GM06990 (cell line): ENCODE measurements around the gene MOB3A.

Experiments
- DNase-seq: peaks from one replicate; pipeline ENCODE4 v3.0.0-alpha.2; 2011; ENCODE audit not compliant: insufficient read length; ENCODE audit errors: extremely low read depth
- H3K27me3 ChIP-seq: replicated peaks from 2 replicates; pipeline ENCODE4 v1.6.0; 2011; ENCODE audit warnings: low read length; ENCODE audit not compliant: control insufficient read depth, insufficient read depth
- H3K36me3 ChIP-seq: 2 replicates; pipeline ENCODE4 v1.5.1; 2011; ENCODE audit warnings: low read length; ENCODE audit not compliant: control insufficient read depth, insufficient read depth
- H3K4me3 ChIP-seq: replicated peaks from 2 replicates; pipeline ENCODE4 v1.5.1; 2011; ENCODE audit warnings: low read depth, mild to moderate bottlenecking, control low read depth, low read length
- CTCF ChIP-seq: IDR thresholded peaks from 2 replicates; pipeline ENCODE4 v1.5.1; 2011; ENCODE audit warnings: low read length, control low read depth, mild to moderate bottlenecking, inconsistent platforms; ENCODE audit not compliant: insufficient read depth, poor library complexity, severe bottlenecking

The MOB3A gene

GRCh38 chr19:2079076-2079864 lies 16.9 kb downstream of the MOB3A start:
- no peak for DNase-seq
- no peak for TF ChIP-seq CTCF
- Histone ChIP-seq H3K4me3 (peak overlapping the region; percentile 94), H3K36me3 (peaks cover 64% of the 10 kb centered on the region), H3K27me3 (no peaks in the 10 kb centered on the region)

GRCh38 chr19:2077833-2078619 lies 18.1 kb downstream of the MOB3A start:
- no peak overlapping the region for H3K4me3 ChIP-seq
- DNase-seq: no peak
- peaks cover 62% of the 10 kb centered on the region for H3K36me3 ChIP-seq
- no peak for TF ChIP-seq CTCF
- H3K27me3 ChIP-seq: no peaks in the 10 kb centered on the region

DNA sequence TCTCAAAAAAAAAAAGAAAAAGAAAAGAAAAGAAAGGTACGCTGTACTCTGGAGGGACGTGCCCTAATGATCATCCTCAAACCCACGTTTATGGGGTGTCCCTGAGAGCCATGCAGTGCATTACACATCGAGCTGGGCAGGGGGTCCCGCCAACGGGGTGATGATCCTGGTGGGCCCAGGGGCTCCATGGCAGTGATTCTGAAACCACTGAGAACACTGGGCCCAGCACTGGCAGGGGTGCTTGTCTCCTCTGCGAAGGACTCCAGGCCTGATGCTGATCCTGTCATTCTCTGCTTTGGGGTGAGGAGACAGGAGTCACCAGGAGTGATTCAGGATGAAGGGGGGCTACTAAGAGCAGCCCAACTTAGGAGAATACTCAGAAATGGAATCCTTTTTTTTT lies 18.7 kb downstream of the MOB3A start:
- Histone ChIP-seq H3K4me3 (no peak overlapping the region), H3K27me3 (no peaks in the 10 kb centered on the region), H3K36me3 (peaks cover 65% of the 10 kb centered on the region)
- no peak for TF ChIP-seq CTCF
- no peak for DNase-seq

DNA sequence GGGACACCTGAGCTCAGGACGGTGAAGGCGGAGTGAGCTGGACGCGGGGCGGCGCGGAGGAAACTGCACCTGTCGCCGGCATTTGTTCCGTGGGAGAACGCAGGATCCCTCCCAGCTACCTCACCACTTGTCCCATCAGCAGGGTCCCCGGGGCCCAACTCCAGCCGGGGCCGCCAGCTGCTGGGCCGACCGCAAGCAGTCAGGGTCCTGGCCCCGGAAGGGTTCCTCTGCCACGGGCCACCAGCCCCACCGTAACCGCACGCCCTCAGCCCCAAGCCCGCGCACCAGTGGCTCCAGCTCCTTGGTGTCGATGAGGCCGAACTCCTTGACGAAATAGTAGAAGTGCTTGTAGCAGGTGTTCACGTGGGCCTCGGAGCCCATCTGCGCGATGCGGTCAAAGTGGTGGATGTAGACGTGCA lies 19.6 kb downstream of the MOB3A start:
- DNase-seq: peak; percentile 24
- no peaks in the 10 kb centered on the region for H3K27me3 ChIP-seq
- peaks cover 62% of the 10 kb centered on the region for H3K36me3 ChIP-seq
- TF ChIP-seq CTCF: no peak
- H3K4me3 ChIP-seq: no peak overlapping the region

- H3K4me3 ChIP-seq: no peak overlapping the region
- TF ChIP-seq CTCF: no peak
- no peak for DNase-seq
- H3K36me3 ChIP-seq: peaks cover 44% of the 10 kb centered on the region
- H3K27me3 ChIP-seq: no peaks in the 10 kb centered on the region
Observed at GRCh38 chr19:2072757-2073551, 23.2 kb downstream of the MOB3A start.
